ENCODE data around the gene SNRNP48. TPM values are rescaled to one million over a fixed set of nuclear protein-coding genes. Genes with fewer than 3 reads are reported as not detected.

The SNRNP48 gene
- total and polyA plus RNA-seq, 2 of the 8 experiments (the other 6 are each of a cell fraction or from before 2014, with no cell fraction given) = 7.7 to 21.0 TPM

GRCh38 chr6:7545316-7546019, 44.5 kb upstream of the SNRNP48 start:
- peaks cover 0 to 5% (median 3%) of the 10 kb centered on the region in 4 experiments; a peak in 4 of 7 replicates for H3K27me3 ChIP-seq (replicated peaks in 1 of 4; ENCODE audit: control insufficient read depth in 3 of 4, extremely low read depth in 1 of 4, insufficient read depth in 3 of 4, low read length in 3 of 4)
- no peak overlapping the region for H3K9ac ChIP-seq (replicated peaks in 1 of 4; ENCODE audit: extremely low read depth in 1 of 4, low read depth in 3 of 4, low read length in 3 of 4)
- H3K56ac ChIP-seq (replicated peaks; ENCODE audit: insufficient read length, low read depth, low read length) = no peak overlapping the region
- H3K4me1 ChIP-seq (replicated peaks in 1 of 4; ENCODE audit: control insufficient read depth in 3 of 4, insufficient read depth in 4 of 4, low read length in 3 of 4) = peaks cover 8 to 20% (median 12%) of the 10 kb centered on the region in 4 experiments
- 0 out of 2 replicates have a peak overlapping the region, but pooled peaks have one; percentile 50 for H2BK15ac ChIP-seq (ENCODE audit: low read length)
- peaks cover 0 to 48% of the 10 kb centered on the region in 2 experiments; a peak in 2 of 4 replicates for H3K79me2 ChIP-seq (ENCODE audit: control insufficient read depth in 1 of 2, insufficient read depth in 2 of 2, low read length in 2 of 2)
- no peak for DNase-seq (ENCODE audit: low read depth in 1 of 2, low spot score in 2 of 2)
- 81% methylated on average over 12 of the region's 12 CpGs; no CpG with 5 or more reads in 1 of the 2 experiments for WGBS, 2 experiments (ENCODE audit: extremely low coverage in 1 of 2, insufficient coverage in 1 of 2, insufficient read length in 1 of 2, insufficient replicate concordance in 2 of 2, low coverage in 1 of 2, low lambda C conversion rate in 2 of 2, missing lambda C conversion rate in 1 of 2)
- H2BK20ac ChIP-seq (ENCODE audit: low read length) = no peak overlapping the region
- H3K4me3 ChIP-seq (ENCODE audit: extremely low read depth in 1 of 4, insufficient read depth in 2 of 4, low read depth in 3 of 4, low read length in 4 of 4) = 0 out of 8 replicates have a peak overlapping the region, but pooled peaks of 1 of the 4 experiments have one; percentile 15
- no peak overlapping the region for H4K91ac ChIP-seq (replicated peaks; ENCODE audit: insufficient read length, low read length)
- no peak for FAIRE-seq
- peak overlapping the region in 1 of 2 experiments; percentile 18; a peak in 1 of 4 replicates for H3K4me2 ChIP-seq (ENCODE audit: insufficient read depth in 1 of 2, low read depth in 2 of 2, low read length in 2 of 2)
- no peaks in the 10 kb centered on the region for H3K36me3 ChIP-seq (ENCODE audit: control insufficient read depth in 2 of 4, insufficient read depth in 4 of 4, low read length in 3 of 4)
- H3K23me2 ChIP-seq (ENCODE audit: low read depth, low read length) = peaks cover 2% of the 10 kb centered on the region; the same call in 1 of the 2 replicates
- no peak overlapping the region for H3K23ac ChIP-seq (ENCODE audit: insufficient read length)
- H3K18ac ChIP-seq (ENCODE audit: extremely low read depth, low read length) = no peak overlapping the region
- H2BK120ac ChIP-seq (replicated peaks; ENCODE audit: low read depth, low read length) = no peak overlapping the region
- CTCF ChIA-PET (ENCODE audit: partially characterized antibody) = interaction anchor here (0.8 to 1.3 kb wide), 2 partner anchors 85 to 299 kb away, joined by 3 read pairs; no protein-coding TSS in a partner anchor
- H3K79me1 ChIP-seq (ENCODE audit: low read depth, low read length) = peaks cover 2% of the 10 kb centered on the region; the same call in 1 of the 2 replicates
- no peak overlapping the region for H2AK5ac ChIP-seq (ENCODE audit: low read depth, low read length)
- no peak overlapping the region for H4K8ac ChIP-seq (ENCODE audit: extremely low read depth, insufficient read depth, low read length)
- H2BK12ac ChIP-seq (ENCODE audit: low read depth, low read length) = peak overlapping the region; percentile 13; the same call in 1 of the 2 replicates
- H3K9me3 ChIP-seq (ENCODE audit: insufficient read depth in 2 of 2, low read depth in 1 of 2, low read length in 1 of 2) = no peaks in the 10 kb centered on the region
- H2BK5ac ChIP-seq (ENCODE audit: low read depth, low read length) = no peak overlapping the region
- no peak overlapping the region for H4K5ac ChIP-seq (ENCODE audit: insufficient read length, low read depth, low read length)
- no peak overlapping the region for H3K14ac ChIP-seq (ENCODE audit: insufficient read length)
- POLR2A ChIA-PET (ENCODE audit: partially characterized antibody) = interaction anchor here (1.0 to 1.1 kb wide), 2 partner anchors 91 to 125 kb away, joined by 3 read pairs; no protein-coding TSS in a partner anchor
- no peak overlapping the region for H3K27ac ChIP-seq (ENCODE audit: low read depth, low read length)
- no peak overlapping the region for H2AFZ ChIP-seq (ENCODE audit: low read length)
- peaks cover 0 to 3% of the 10 kb centered on the region in 2 experiments for H4K20me1 ChIP-seq (replicated peaks in 1 of 2; ENCODE audit: control insufficient read depth in 1 of 2, insufficient read depth in 2 of 2, low read length in 2 of 2)
- no peak overlapping the region for H3K4ac ChIP-seq (replicated peaks; ENCODE audit: insufficient read length, low read depth, low read length)
- TF ChIP-seq EGR1 (IDR thresholded peaks at IDR 0.05; ENCODE audit: borderline replicate concordance, low read depth, low read length) (no peak), CREB1 (IDR thresholded peaks at IDR 0.05) (no peak), NRF1 (IDR thresholded peaks at IDR 0.05; ENCODE audit: low read depth, low read length) (no peak), RNF2 (IDR thresholded peaks at IDR 0.05; ENCODE audit: borderline replicate concordance, low read depth, low read length, missing control alignments, poor library complexity, severe bottlenecking) (no peak), ZNF274 (IDR thresholded peaks at IDR 0.05; ENCODE audit: borderline replicate concordance, extremely low read depth, low read length) (no peak), ATF2 (IDR thresholded peaks at IDR 0.05; ENCODE audit: low read length) (no peak), HDAC6 (IDR thresholded peaks at IDR 0.05; ENCODE audit: low read depth, low read length) (no peak), POU5F1 (IDR thresholded peaks at IDR 0.05; ENCODE audit: low read depth, low read length) (no peak), E2F6 (IDR thresholded peaks at IDR 0.05) (no peak)

All from H1 (cell line).